Fibroblast of lung (primary cell): ENCODE results near the gene CHRM4. TPM values are rescaled to one million over a fixed set of nuclear protein-coding genes. Genes with fewer than 3 reads are reported as not detected.
"Not testable (repeated sequence)": the region's sequence is repeated elsewhere in the genome, so short reads cannot be mapped to it uniquely, and the experiment has no call there.

ENCODE experiments used
- DNase-seq, 2 donors: peaks; one replicate each; pipeline versions ENCODE4 v3.0.0 to v3.0.0-alpha.2; 2010; ENCODE audit warnings: low read depth in 2 of 2
- H2AFZ ChIP-seq: 2 replicates; pipeline ENCODE4 v1.5.1; 2012; ENCODE audit warnings: low read length, control low read depth, inconsistent platforms
- H3K27ac ChIP-seq: 2 replicates; pipeline ENCODE4 v1.5.1; 2011; ENCODE audit warnings: low read length, control low read depth; ENCODE audit not compliant: insufficient read depth
- H3K27me3 ChIP-seq: 2 replicates; pipeline ENCODE4 v1.5.1; 2011; ENCODE audit warnings: mild to moderate bottlenecking, low read length; ENCODE audit not compliant: control insufficient read depth, insufficient read depth
- H3K36me3 ChIP-seq: 2 replicates; pipeline ENCODE4 v1.5.1; 2011; ENCODE audit warnings: low read length; ENCODE audit not compliant: control insufficient read depth, insufficient read depth
- H3K4me1 ChIP-seq: 2 replicates; pipeline ENCODE4 v1.5.1; 2011; ENCODE audit warnings: low read length; ENCODE audit not compliant: control insufficient read depth, insufficient read depth; ENCODE audit errors: extremely low read depth
- H3K4me2 ChIP-seq: 2 replicates; pipeline ENCODE4 v1.5.1; 2011; ENCODE audit warnings: low read length, control low read depth; ENCODE audit not compliant: insufficient read depth; ENCODE audit errors: extremely low read depth
- H3K4me3 ChIP-seq, 4 experiments: fragments of 200-600 bp in 1 of 4; sonication (generic) in 1 of 4; replicated peaks in 1 of 4; 2 replicates each; pipeline ENCODE4 v1.5.1; 2011 to 2016; ENCODE audit warnings: low read length in 4 of 4, low read depth in 3 of 4, mild to moderate bottlenecking in 3 of 4, control low read depth in 2 of 4, inconsistent platforms in 1 of 4, mixed read lengths in 1 of 4; ENCODE audit not compliant: insufficient read depth in 1 of 4; ENCODE audit errors: control extremely low read depth in 1 of 4
- H3K79me2 ChIP-seq: 2 replicates; pipeline ENCODE4 v1.5.1; 2012; ENCODE audit warnings: mild to moderate bottlenecking, low read length, inconsistent platforms; ENCODE audit not compliant: control insufficient read depth, insufficient read depth
- H3K9ac ChIP-seq: 2 replicates; pipeline ENCODE4 v1.5.1; 2011; ENCODE audit warnings: mild to moderate bottlenecking, low read length, control low read depth; ENCODE audit not compliant: insufficient read depth
- H3K9me3 ChIP-seq: 2 replicates; pipeline ENCODE4 v1.5.1; 2012; ENCODE audit warnings: low read depth, low read length; ENCODE audit not compliant: control insufficient read depth, insufficient read depth
- H4K20me1 ChIP-seq: 2 replicates; pipeline ENCODE4 v1.5.1; 2011; ENCODE audit warnings: low read length; ENCODE audit not compliant: control insufficient read depth, insufficient read depth; ENCODE audit errors: extremely low read depth
- CTCF ChIP-seq, 2 donors: IDR thresholded peaks in 1 of 2; conservative IDR thresholded peaks in 1 of 2; 1 replicate in 1 of 2; 2 replicates in 1 of 2; pipeline ENCODE4 v1.5.1; 2011 to 2012; ENCODE audit warnings: low read length in 2 of 2, control low read depth in 1 of 2, inconsistent platforms in 1 of 2, low read depth in 1 of 2, mild to moderate bottlenecking in 1 of 2
- EZH2 ChIP-seq: IDR thresholded peaks from 2 replicates; pipeline ENCODE4 v1.5.1; 2012; ENCODE audit warnings: low read length, control low read depth, mild to moderate bottlenecking; ENCODE audit errors: missing control alignments
- polyA plus RNA-seq, 2 donors: library from polyadenylated mRNA; depleted of rRNA in 1 of 2; stranded (reverse) in 1 of 2; unstranded in 1 of 2; fragments of >200 nt; gene quantifications; 2 replicates each; pipeline ENCODE4 v1.2.1, GENCODE V29; 2011 to 2012; ENCODE audit warnings: missing spikeins in 1 of 2
- total RNA-seq: library from RNA; depleted of rRNA; stranded (reverse); fragments of >200 nt; gene quantifications from 2 replicates; pipeline ENCODE4 v1.2.1, GENCODE V29; 2014

CHRM4 gene
- total and polyA plus RNA-seq, 2 donors (not counting 1 experiment from before 2014, with no cell fraction given): 0.05 TPM; not detected in 1

GRCh38 chr11:46380340-46381047 lies 11.1 kb downstream of the CHRM4 start:
- Histone ChIP-seq H3K27me3 (no peaks in the 10 kb centered on the region), H3K9ac (peak overlapping the region; percentile 57), H3K9me3 (no peaks in the 10 kb centered on the region), H3K4me1 (peaks cover 10% of the 10 kb centered on the region), H3K4me3 (peak overlapping the region; percentile 40 to 58 (median 50)), H2AFZ (peak overlapping the region; percentile 29), H4K20me1 (no peaks in the 10 kb centered on the region), H3K4me2 (peak overlapping the region; percentile 69), H3K27ac (peak overlapping the region; percentile 62), H3K36me3 (peaks cover 8% of the 10 kb centered on the region), H3K79me2 (no peaks in the 10 kb centered on the region)
- TF ChIP-seq EZH2: no peak
- no peak for TF ChIP-seq CTCF (conservative IDR thresholded peaks at IDR 0.05 in 1 of 2, IDR thresholded peaks at IDR 0.05 in 1 of 2; ENCODE audit: low read depth in 1 of 2, low read length in 2 of 2)
- DNase-seq: peak; percentile 26 to 51

GRCh38 chr11:46379482-46380293 lies 11.9 kb downstream of the CHRM4 start:
- not testable (repeated sequence) for H3K4me2 ChIP-seq, DNase-seq

GRCh38 chr11:46378811-46379481 lies 12.6 kb downstream of the CHRM4 start:
- no peak for DNase-seq
- TF ChIP-seq CTCF (conservative IDR thresholded peaks at IDR 0.05 in 1 of 2, IDR thresholded peaks at IDR 0.05 in 1 of 2; ENCODE audit: low read depth in 1 of 2, low read length in 2 of 2) (no peak), EZH2 (no peak)
- Histone ChIP-seq H3K9me3 (no peaks in the 10 kb centered on the region), H3K4me1 (peaks cover 10% of the 10 kb centered on the region), H3K9ac (no peak overlapping the region), H3K27me3 (no peaks in the 10 kb centered on the region), H3K4me2 (no peak overlapping the region), H4K20me1 (no peaks in the 10 kb centered on the region), H3K36me3 (peaks cover 11% of the 10 kb centered on the region), H3K4me3 (no peak overlapping the region), H3K79me2 (no peaks in the 10 kb centered on the region), H2AFZ (no peak overlapping the region), H3K27ac (no peak overlapping the region)

More at GRCh38 chr11:46379482-46380293, 11.9 kb downstream of the CHRM4 start:
- not testable (repeated sequence) for H3K79me2 ChIP-seq, H3K27me3 ChIP-seq, H3K27ac ChIP-seq, H3K9ac ChIP-seq, H3K4me3 ChIP-seq, H2AFZ ChIP-seq, H3K9me3 ChIP-seq, H4K20me1 ChIP-seq, H3K4me1 ChIP-seq
- H3K36me3 ChIP-seq: peaks cover 11% of the 10 kb centered on the region
